ENCODE results near the gene CLCN4.

- TF ChIP-seq CTCF (IDR thresholded peaks at IDR 0.05) (peak in 1 of 4 experiments; percentile 53), POLR2A (IDR thresholded peaks at IDR 0.05) (no peak)
Observed at GRCh38 chrX:10190367-10190766, 33.6 kb downstream of the CLCN4 start.
